ENCODE measurements around the gene FAM124A. TPM values are rescaled to one million over a fixed set of nuclear protein-coding genes. Genes with fewer than 3 reads are reported as not detected.

FAM124A gene
- total RNA-seq, 2 experiments from 2014 or later, result 0.17 to 0.23 TPM

DNA sequence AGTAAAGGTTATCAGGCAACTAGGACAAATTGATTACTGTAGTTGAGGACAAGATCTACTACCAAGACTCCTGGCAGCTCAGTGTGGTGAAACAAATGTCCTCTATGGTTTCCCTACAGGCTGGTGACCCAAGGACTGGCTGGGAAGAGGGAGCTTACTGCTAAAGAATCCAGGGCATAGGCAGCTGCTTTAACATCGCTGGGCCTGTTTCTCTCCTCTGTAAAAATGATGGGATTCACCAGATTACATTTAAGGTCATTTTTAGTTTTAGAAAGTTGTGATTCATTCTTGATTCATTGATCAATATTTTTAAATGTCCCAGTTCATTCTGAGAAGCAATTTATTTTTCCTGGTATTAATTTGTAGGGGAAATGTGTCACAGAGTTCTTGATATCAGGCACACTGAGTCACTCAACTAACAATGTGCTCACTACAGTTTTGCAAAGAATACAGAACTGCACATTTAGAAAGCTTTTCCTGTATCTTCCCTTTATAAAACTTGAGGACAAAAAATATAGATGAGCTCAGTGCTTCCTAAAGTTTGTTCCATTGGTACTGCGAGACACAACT, 19.6 kb upstream of the FAM124A start:
- peaks cover 14% of the 10 kb centered on the region for H3K27me3 Mint-ChIP-seq
- no peaks in the 10 kb centered on the region for H3K4me1 Mint-ChIP-seq
- no peak overlapping the region for H3K4me3 Mint-ChIP-seq
- ATAC-seq (ENCODE audit: low read depth) (no peak), DNase-seq (no peak)
- POLR2A ChIA-PET, result no interaction called here
- no peak overlapping the region for H3K27ac Mint-ChIP-seq
- H3K36me3 Mint-ChIP-seq, result no peaks in the 10 kb centered on the region
- H3K9me3 Mint-ChIP-seq, result peaks cover 4% of the 10 kb centered on the region

DNA sequence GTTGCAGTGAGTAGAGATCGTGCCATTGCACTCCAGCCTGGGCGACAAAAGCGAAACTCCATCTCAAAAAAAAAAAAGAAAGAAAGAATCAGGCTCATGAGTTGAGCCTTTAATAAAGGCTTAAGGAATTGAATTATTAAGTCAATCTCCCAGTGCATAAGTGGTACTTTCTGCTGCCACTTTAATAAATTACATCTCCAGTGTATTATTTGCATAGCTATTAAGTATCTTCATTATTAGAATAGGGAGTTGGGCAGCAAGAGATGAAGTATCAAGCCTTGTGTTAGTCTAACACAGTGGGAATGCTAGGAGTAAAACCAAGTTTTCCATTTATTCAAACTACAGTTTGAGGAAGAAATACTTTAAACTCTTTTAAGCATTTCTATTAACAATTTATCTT, 15.6 kb upstream of the FAM124A start:
- DNase-seq (no peak), ATAC-seq (ENCODE audit: low read depth) (no peak)
- POLR2A ChIA-PET, result no interaction called here
- Mint-ChIP-seq H3K9me3 (peaks cover 1% of the 10 kb centered on the region), H3K27me3 (peaks cover 40% of the 10 kb centered on the region), H3K36me3 (no peaks in the 10 kb centered on the region), H3K4me1 (no peaks in the 10 kb centered on the region), H3K27ac (no peak overlapping the region), H3K4me3 (no peak overlapping the region)

DNA sequence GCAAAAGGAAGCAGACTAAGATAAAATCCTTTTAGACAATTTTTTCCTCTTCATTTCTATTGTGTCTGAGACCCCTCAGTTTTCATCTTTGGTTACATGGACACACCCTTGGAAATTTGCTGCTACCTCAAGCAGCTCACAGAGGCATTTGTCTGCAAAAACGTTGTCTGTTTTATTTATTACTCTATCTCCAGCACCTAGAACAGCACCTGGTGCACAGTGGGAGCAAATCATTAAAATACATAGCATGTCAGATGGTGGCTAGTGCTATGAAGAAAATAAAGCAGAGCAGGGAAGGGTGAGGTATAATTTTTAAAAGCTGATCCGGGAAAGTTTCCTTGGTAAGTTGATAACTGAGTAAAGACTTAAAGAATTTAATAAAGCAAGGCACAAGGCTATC, 14.3 kb upstream of the FAM124A start:
- Mint-ChIP-seq H3K4me3 (no peak overlapping the region), H3K36me3 (no peaks in the 10 kb centered on the region), H3K9me3 (peaks cover 1% of the 10 kb centered on the region), H3K4me1 (no peaks in the 10 kb centered on the region), H3K27ac (no peak overlapping the region), H3K27me3 (peaks cover 44% of the 10 kb centered on the region)
- DNase-seq (no peak), ATAC-seq (ENCODE audit: low read depth) (no peak)
- POLR2A ChIA-PET, result no interaction called here

DNA sequence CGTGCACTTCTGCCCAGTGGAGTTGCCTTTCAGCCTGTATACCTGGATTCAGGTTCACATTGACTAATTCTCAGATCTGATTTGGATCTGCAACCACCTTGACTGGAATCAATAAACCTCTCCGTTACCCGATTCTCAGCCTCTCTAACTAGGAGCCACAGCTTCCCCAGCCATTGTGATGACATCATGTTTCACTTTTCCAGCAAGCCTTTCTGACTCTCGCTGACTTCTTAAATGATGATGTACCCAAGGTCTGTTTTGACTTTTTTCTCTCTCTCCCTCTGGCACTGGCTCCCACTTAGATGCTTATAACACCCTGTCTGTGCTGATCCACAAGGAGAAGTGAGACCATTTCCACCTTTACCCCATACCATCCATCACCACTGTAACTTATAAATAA, 13.5 kb upstream of the FAM124A start:
- DNase-seq (no peak), ATAC-seq (ENCODE audit: low read depth) (no peak)
- no peaks in the 10 kb centered on the region for H3K36me3 Mint-ChIP-seq
- H3K9me3 Mint-ChIP-seq, result peaks cover 1% of the 10 kb centered on the region
- peaks cover 41% of the 10 kb centered on the region for H3K27me3 Mint-ChIP-seq
- H3K4me3 Mint-ChIP-seq, result no peak overlapping the region
- no peaks in the 10 kb centered on the region for H3K4me1 Mint-ChIP-seq
- POLR2A ChIA-PET, result no interaction called here
- no peak overlapping the region for H3K27ac Mint-ChIP-seq

DNA sequence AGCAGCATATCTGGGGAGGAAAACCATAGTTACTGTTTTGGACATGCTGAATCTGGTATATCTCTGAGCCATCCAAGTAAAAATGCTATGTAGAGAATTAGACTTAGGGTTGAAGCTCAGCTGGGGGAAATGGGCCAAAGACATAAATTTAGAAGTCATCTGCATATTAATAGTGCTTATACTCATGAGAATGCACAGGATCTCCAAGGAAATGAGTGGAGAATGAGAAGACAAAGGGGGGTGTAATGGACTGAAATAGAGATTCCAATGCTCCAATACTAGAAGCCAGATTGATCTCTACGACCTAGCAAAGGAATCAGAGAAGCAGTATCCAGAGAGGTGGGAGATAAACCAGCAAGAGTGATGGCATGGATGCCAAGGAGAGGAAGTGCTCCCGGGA, 10.3 kb upstream of the FAM124A start:
- Mint-ChIP-seq H3K27me3 (peaks cover 53% of the 10 kb centered on the region), H3K27ac (no peak overlapping the region), H3K9me3 (no peaks in the 10 kb centered on the region), H3K4me1 (no peaks in the 10 kb centered on the region), H3K4me3 (no peak overlapping the region), H3K36me3 (no peaks in the 10 kb centered on the region)
- no peak for ATAC-seq (ENCODE audit: low read depth)
- POLR2A ChIA-PET, result no interaction called here
- DNase-seq, result no peak

DNA sequence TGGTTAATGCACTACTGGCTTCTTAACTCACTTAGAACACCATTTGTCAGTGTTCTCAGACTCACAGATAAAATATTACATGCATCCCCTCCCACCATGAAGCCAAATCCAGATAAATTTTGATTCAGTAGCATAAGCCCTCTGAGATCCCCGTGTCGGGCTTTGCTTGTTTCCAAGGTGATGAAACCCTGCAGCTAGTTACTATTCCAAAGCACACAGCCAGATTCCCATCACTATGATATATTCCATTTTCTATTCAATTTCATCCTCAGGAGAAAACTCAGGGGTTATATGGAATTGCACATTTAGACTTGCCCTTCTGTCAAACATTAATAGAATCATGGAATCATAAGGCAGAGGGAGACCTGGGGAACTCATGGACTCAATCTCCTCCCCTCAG, 9.4 kb upstream of the FAM124A start:
- Mint-ChIP-seq H3K9me3 (no peaks in the 10 kb centered on the region), H3K4me3 (no peak overlapping the region), H3K36me3 (no peaks in the 10 kb centered on the region), H3K27ac (no peak overlapping the region), H3K27me3 (peaks cover 51% of the 10 kb centered on the region), H3K4me1 (no peaks in the 10 kb centered on the region)
- DNase-seq, result no peak
- POLR2A ChIA-PET, result no interaction called here
- no peak for ATAC-seq (ENCODE audit: low read depth)

DNA sequence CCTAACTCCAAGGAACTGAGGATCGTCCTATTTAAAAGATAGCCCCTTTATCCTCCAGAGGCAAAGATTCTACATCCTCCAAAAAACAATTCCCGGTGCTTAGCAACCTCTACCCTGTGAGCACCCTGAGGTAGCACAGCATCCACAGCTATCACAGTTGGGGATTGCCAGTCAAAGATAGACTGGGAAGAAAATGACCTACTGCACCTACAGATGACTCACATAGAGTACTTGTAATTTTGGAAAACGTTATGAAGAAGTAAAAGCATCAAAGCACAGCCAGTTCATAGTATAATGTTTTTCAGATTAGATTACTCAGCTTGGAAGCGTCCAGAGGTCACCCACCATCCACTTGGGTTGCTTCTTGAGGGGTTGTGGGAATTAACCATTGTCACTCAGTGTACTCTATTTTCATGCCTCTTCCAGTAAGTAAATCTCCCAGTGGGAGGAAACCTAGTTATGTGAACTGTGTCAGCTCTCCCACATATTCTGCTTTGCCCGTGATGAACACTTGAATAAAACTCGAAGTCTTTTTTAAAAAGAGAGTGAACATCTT, 8.9 kb upstream of the FAM124A start:
- Mint-ChIP-seq H3K27me3 (peaks cover 47% of the 10 kb centered on the region), H3K9me3 (no peaks in the 10 kb centered on the region)

DNA sequence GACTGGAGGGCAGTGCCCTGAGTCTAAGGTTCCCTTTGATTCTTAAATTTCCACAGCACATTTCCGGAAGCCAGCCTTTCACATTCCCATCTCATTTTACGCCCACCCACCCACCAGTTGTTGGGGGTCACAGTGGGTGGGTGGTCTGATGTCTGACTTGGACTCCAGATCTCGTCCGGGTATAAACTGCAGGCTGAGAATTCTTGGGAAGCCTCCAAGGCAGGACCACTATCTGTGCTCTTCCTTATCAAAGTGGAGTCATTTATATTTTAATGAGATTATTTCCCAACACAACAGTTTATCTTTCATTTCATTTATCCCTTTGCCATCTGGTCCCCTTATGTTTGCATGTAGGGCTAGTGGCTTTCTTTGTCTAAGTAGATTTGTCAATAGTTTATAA, 3.6 kb upstream of the FAM124A start:
- POLR2A ChIA-PET, result no interaction called here
- H3K27me3 Mint-ChIP-seq, result peaks cover 46% of the 10 kb centered on the region
- H3K4me3 Mint-ChIP-seq, result no peak overlapping the region
- H3K27ac Mint-ChIP-seq, result no peak overlapping the region
- H3K36me3 Mint-ChIP-seq, result no peaks in the 10 kb centered on the region
- no peaks in the 10 kb centered on the region for H3K4me1 Mint-ChIP-seq
- no peaks in the 10 kb centered on the region for H3K9me3 Mint-ChIP-seq
- DNase-seq (no peak), ATAC-seq (ENCODE audit: low read depth) (no peak)

More for the DNA sequence above, 8.9 kb upstream of the FAM124A start:
- POLR2A ChIA-PET, result no interaction called here
- H3K4me1 Mint-ChIP-seq, result no peaks in the 10 kb centered on the region
- H3K27ac Mint-ChIP-seq, result no peak overlapping the region
- no peak for ATAC-seq (ENCODE audit: low read depth)
- no peak overlapping the region for H3K4me3 Mint-ChIP-seq
- no peaks in the 10 kb centered on the region for H3K36me3 Mint-ChIP-seq
- no peak for DNase-seq

DNA sequence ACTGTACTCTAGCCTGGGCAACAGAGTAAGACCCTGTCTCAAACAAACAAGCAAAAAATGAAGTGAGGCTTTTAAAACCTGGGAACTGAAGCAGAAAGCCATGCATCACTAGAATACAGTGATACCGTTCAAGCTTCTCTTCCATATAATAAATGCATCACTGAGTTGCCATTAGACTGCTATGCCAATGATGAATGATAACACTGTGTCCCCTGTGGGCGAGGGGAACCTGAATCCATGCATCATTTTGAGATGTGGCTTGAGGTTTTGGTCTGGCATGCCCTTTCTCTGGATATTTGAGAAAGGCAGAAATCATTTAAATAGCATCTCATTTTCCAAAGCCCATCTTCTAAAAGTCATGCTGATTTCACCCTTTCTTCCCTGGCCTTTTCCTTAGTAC, 1.5 kb upstream of the FAM124A start:
- DNase-seq, result no peak
- POLR2A ChIA-PET, result no interaction called here
- no peaks in the 10 kb centered on the region for H3K9me3 Mint-ChIP-seq
- no peak overlapping the region for H3K27ac Mint-ChIP-seq
- no peak overlapping the region for H3K4me3 Mint-ChIP-seq
- H3K4me1 Mint-ChIP-seq, result no peaks in the 10 kb centered on the region
- no peak for ATAC-seq (ENCODE audit: low read depth)
- no peaks in the 10 kb centered on the region for H3K36me3 Mint-ChIP-seq
- H3K27me3 Mint-ChIP-seq, result peaks cover 58% of the 10 kb centered on the region

DNA sequence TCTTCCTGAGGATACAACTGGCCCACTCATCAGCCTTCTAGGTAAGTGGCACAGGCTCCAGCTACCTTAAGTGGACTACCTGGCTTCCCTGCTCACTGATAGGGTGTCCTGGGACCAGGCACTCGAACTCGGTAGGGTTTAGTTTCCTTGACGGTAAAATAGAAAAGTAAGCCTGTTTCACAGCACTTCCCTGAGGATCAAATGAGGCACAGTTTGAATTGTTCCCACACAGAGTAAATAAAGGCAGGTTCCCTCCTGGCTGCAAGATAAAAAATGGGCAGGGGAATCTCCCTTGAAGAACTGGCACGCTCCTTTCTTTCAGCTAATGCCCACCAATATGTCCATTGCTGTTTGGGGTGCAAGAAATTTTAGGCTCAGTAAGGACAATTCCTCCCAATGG, 1.1 kb upstream of the FAM124A start:
- DNase-seq, result no peak
- peaks cover 58% of the 10 kb centered on the region for H3K27me3 Mint-ChIP-seq

DNA sequence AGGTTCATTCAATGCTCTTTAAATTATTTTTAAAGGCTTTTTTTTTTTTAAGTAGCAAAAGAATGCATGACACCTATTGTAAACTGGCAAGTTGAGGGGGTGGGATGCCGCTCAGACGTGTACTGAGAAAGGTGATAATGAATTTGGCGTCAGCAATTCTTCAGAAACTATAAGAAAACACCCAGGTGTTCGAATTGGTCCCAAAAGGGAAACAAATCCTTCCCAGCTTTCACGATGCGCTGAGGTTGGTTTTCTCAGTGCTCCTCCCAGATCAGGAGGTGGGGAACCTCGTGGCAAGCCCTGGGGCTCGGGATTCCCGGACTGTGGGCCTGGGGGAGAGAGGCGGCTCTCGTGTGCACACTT, 543 bp upstream of the FAM124A start:
- Mint-ChIP-seq H3K4me3 (peak overlapping the region; percentile 65), H3K9me3 (no peaks in the 10 kb centered on the region), H3K27ac (no peak overlapping the region), H3K4me1 (no peaks in the 10 kb centered on the region), H3K27me3 (peaks cover 52% of the 10 kb centered on the region), H3K36me3 (no peaks in the 10 kb centered on the region)
- DNase-seq (no peak), ATAC-seq (ENCODE audit: low read depth) (no peak)
- POLR2A ChIA-PET, result no interaction called here

More for the DNA sequence above, 1.1 kb upstream of the FAM124A start:
- no peaks in the 10 kb centered on the region for H3K4me1 Mint-ChIP-seq
- no peaks in the 10 kb centered on the region for H3K36me3 Mint-ChIP-seq
- H3K4me3 Mint-ChIP-seq, result peak overlapping the region; percentile 65
- no peak overlapping the region for H3K27ac Mint-ChIP-seq
- no peaks in the 10 kb centered on the region for H3K9me3 Mint-ChIP-seq
- POLR2A ChIA-PET, result no interaction called here
- ATAC-seq (ENCODE audit: low read depth), result no peak

DNA sequence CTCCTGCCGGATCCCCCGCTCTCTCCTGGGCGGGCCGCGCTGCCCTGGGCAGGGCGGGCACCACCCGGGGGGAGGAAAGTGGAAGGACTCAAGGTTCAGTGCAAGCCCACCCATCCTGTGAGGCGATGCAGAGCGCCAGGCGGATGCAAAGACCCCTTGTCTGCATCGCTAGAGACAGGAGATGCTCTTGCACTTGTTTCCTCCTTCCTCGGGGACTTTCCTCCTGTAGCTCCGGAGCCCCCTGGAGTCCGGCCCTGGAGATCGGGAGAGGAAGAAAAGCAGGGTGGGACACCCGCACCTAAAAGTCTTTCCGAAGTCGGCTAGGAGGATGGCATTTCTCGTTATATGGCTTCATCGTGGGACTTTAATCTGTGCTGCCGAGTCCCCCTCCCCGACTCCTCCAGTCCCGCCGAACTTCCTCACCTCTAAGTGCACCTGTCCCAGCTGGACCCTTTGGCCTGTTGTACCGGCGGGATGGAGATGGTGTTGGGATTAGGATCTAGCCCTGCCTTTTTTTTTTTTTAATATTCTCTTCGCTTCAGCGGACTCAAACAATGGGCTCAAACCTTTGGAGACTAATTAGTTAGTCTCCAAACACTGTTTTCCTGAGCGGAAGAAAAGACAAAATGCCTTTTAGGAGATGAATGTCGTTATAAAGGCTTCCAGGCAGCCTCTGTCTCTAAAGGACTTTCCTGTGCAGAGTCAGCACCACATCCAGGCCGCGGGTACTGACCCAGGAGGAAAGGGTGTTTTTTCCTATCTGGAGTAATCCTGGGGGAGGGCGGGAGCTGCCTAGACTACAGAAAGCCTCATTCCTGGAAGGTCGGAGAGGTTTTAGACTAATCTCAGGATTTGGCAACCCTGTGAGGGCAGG, 725 bp downstream of the FAM124A start:
- Mint-ChIP-seq H3K4me3 (peak overlapping the region; percentile 33), H3K27me3 (peaks cover 52% of the 10 kb centered on the region), H3K4me1 (no peaks in the 10 kb centered on the region), H3K36me3 (no peaks in the 10 kb centered on the region), H3K27ac (no peak overlapping the region), H3K9me3 (no peaks in the 10 kb centered on the region)
- DNase-seq (no peak), ATAC-seq (ENCODE audit: low read depth) (peak; percentile 40)
- POLR2A ChIA-PET, result no interaction called here

DNA sequence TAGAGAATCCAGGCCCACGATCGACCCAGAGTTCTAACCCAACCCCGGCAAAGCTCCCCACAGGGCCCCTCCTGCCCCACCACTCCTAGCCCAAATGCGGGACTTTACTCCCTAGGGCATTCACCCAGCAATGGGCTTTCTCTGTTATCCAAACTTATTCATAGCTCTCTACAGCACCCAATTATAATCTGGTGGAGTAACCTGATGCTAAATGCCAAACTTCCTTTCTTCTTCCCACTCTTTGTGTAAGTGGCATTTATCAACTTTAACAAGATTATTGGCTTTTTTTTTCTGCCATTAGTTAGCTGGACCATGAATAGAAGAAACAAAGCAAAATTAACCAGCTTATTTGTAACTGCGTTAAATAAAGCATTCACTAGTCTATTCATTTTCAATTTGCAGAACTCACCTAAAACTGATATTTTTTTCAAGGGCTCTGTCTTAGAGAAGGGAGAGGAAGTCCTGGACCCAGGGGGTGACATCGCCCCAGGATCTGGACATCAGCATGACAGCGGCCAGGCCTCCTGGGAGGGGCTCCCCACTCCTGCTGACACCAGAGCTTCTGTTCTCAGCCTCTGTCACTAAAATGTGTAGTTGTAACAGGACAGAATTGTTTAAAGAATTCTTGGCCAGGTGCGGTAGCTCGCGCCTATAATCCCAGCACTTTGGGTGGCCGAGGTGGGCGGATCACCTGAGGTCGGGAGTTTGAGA, 1.5 kb downstream of the FAM124A start:
- no peaks in the 10 kb centered on the region for H3K9me3 Mint-ChIP-seq
- H3K27ac Mint-ChIP-seq, result no peak overlapping the region
- no peaks in the 10 kb centered on the region for H3K4me1 Mint-ChIP-seq
- H3K4me3 Mint-ChIP-seq, result no peak overlapping the region
- H3K27me3 Mint-ChIP-seq, result peaks cover 57% of the 10 kb centered on the region
- POLR2A ChIA-PET, result no interaction called here
- no peaks in the 10 kb centered on the region for H3K36me3 Mint-ChIP-seq
- ATAC-seq (ENCODE audit: low read depth) (no peak), DNase-seq (no peak)

DNA sequence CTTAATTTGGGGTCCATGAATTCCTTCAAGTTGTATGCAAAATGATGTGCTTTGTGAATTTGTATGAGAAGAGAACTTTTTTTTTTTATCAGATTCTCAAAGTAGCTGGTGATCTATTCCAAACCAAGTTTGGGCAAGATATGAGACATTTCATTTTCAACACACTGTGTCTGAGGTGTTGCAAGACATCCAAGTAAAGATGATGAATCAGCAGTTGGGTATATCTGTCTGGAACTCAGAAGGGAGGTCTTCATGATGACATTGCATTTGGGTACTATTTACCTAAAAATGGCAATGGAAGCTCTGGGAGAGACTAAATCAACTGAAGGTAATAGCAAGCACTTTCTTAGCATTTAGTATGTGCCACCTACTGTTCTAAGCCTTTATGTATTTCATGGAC, 2.8 kb downstream of the FAM124A start:
- ATAC-seq (ENCODE audit: low read depth), result no peak
- DNase-seq, result no peak
- Mint-ChIP-seq H3K9me3 (no peaks in the 10 kb centered on the region), H3K36me3 (no peaks in the 10 kb centered on the region), H3K4me1 (peaks cover under 1% of the 10 kb centered on the region), H3K27ac (no peak overlapping the region), H3K27me3 (peaks cover 64% of the 10 kb centered on the region), H3K4me3 (no peak overlapping the region)
- POLR2A ChIA-PET, result no interaction called here

Measured in activated naive CD8-positive, alpha-beta T cell treated with anti-CD3 and anti-CD28 coated beads, Interleukin-2, amount 10 ng/mL, durations not matched to agents 7 days and 5 days (primary cell).